Astrocyte of the cerebellum (primary cell): ENCODE results near the gene TCTN2.

Source experiments
- DNase-seq: peaks from one replicate; pipeline ENCODE4 v3.0.0-alpha.2; 2011; ENCODE audit warnings: low read depth
- H3K4me3 ChIP-seq: 2 replicates; pipeline ENCODE4 v1.5.1; 2011; ENCODE audit warnings: mild to moderate bottlenecking, low read depth, low read length, moderate library complexity
- in situ Hi-C: cut with HindIII; loops from 2 replicates; pipeline ENCODE4 v1.10.0; 2017; ENCODE audit warnings: low sequenced_read_pairs
- TF ChIP-seq, protein P1 (sequence below): IDR thresholded peaks from 2 replicates; pipeline ENCODE4 v1.5.1; 2012; ENCODE audit warnings: low read length, low read depth, moderate library complexity, mild to moderate bottlenecking; ENCODE audit errors: missing control alignments

The TCTN2 gene

DNA sequence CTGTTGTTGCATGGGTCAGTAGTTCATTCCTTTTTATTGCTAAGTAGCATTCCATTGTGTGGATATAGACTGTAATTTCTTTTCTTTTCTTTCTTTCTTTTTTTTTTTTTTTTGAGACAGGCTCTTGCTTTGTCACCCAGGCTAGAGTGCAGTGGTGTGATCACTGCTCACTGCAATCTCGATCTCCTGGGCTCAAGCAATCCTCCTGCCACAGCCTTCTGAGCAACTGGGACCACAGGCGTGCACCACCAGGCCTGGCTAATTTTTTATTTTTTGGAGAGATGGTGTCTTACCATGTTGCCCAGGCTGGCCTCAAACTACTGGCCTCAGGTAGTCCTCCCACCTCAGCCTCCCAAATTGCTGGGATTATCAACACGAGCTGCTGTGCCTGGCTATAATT lies 46.4 kb downstream of the TCTN2 start:
- in situ Hi-C loops: loop anchor here (10.0 kb wide), 2 partner anchors 187 to 267 kb away; no protein-coding TSS in a partner anchor
- TF ChIP-seq, protein P1, sequence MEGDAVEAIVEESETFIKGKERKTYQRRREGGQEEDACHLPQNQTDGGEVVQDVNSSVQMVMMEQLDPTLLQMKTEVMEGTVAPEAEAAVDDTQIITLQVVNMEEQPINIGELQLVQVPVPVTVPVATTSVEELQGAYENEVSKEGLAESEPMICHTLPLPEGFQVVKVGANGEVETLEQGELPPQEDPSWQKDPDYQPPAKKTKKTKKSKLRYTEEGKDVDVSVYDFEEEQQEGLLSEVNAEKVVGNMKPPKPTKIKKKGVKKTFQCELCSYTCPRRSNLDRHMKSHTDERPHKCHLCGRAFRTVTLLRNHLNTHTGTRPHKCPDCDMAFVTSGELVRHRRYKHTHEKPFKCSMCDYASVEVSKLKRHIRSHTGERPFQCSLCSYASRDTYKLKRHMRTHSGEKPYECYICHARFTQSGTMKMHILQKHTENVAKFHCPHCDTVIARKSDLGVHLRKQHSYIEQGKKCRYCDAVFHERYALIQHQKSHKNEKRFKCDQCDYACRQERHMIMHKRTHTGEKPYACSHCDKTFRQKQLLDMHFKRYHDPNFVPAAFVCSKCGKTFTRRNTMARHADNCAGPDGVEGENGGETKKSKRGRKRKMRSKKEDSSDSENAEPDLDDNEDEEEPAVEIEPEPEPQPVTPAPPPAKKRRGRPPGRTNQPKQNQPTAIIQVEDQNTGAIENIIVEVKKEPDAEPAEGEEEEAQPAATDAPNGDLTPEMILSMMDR: no peak
- H3K4me3 ChIP-seq: no peak overlapping the region
- DNase-seq: no peak

GRCh38 chr12:123720141-123720814 lies 49.4 kb downstream of the TCTN2 start:
- no peak overlapping the region for H3K4me3 ChIP-seq
- DNase-seq: no peak

DNA sequence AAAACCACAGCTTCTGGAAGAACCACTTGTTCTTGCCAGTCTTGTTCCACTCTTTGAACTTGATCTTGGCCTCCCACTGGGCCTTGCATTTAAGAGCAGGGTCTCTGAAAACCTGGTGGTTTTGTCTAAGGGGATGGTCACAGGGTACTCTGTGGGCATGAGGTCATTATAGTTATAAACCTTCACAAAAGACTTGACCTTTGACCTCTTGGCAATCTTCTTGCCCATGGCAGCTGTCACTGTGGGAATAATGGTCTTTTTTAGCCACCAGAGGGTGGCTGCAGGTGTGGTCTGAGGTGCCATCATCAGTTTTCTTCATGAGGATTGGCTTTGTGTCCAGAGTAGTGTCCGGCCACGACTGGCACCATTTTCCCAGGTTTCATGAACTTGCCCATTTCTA lies 50.3 kb downstream of the TCTN2 start:
- TF ChIP-seq, protein P1: no peak
- no peak for DNase-seq
- in situ Hi-C loops: no loop called here
- H3K4me3 ChIP-seq: no peak overlapping the region

More at GRCh38 chr12:123720141-123720814, 49.4 kb downstream of the TCTN2 start:
- in situ Hi-C loops: no loop called here
- TF ChIP-seq, protein P1: no peak

DNA sequence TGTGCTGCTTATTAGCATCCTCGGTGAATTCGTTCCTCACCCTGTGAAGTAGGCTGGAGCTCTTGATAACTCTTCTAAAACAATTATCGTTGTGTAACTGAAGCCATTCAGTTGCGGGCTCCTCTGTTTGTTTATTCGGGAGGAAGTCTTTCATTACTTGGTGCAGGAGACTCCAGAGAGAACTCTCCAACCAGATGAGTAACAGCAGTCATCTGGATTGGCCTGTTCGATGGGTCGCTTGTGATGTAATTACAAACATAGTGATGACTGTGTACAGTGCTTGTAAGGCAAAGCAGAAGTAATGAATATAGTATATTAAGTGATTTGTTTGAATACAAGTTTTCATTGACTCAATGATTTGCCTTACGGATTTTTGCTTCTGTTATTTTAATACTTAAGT lies 52.1 kb downstream of the TCTN2 start:
- in situ Hi-C loops: no loop called here
- no peak for DNase-seq

DNA sequence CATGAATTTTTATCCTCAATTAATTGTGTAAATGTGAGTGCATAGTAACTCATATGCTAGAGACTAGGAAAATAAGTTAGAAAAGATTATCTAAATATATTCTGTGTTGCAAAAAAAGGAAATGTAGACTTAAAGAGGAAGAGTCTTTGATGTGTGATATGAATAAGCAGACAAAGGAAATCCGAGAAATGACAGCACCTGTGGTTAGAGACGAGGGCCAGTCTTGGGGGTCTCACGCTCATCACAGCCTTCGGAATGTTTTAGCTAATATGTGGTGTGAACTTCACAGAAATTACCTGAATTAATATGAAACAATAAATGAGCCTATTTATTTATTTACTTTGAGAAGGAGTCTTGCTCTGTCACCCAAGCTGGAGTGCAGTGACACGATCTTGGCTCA lies 52.9 kb downstream of the TCTN2 start:
- H3K4me3 ChIP-seq: no peak overlapping the region
- in situ Hi-C loops: no loop called here
- DNase-seq: no peak
- TF ChIP-seq, protein P1: no peak

More for the DNA sequence above, 52.1 kb downstream of the TCTN2 start:
- H3K4me3 ChIP-seq: no peak overlapping the region
- TF ChIP-seq, protein P1: no peak

DNA sequence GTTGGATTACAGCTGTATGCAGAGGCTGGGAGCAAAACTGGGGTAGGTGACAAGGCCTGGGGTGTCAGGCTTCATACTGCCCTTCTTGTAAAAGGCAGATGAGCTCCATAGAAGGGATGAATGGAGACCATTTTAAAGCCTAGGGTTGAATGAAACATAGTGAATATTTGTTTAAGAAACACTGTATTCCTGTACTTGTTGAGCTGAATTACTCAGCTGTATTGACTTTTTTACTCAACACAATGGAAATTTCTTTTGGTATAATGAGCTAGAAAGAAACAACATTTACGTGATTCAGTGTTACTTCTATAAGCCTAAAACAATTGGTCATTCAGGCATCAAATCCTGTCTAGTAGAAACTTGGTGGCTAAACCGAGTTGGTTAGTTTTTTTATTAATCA lies 55.3 kb downstream of the TCTN2 start:
- TF ChIP-seq, protein P1: no peak
- in situ Hi-C loops: no loop called here
- no peak overlapping the region for H3K4me3 ChIP-seq
- no peak for DNase-seq

- in situ Hi-C loops: no loop called here
- DNase-seq: no peak
- TF ChIP-seq, protein P1: no peak
Measured at GRCh38 chr12:123726962-123727361, 56.0 kb downstream of the TCTN2 start.

More at GRCh38 chr12:123726962-123727361, 56.0 kb downstream of the TCTN2 start:
- H3K4me3 ChIP-seq: no peak overlapping the region
